ENCODE measurements around the gene TTC8.

TTC8 gene

GRCh38 chr14:88829685-88830302, 5.3 kb downstream of the TTC8 start:
- no peak overlapping the region for H3K27ac ChIP-seq (ENCODE audit: low read depth, low read length)
- H3K4me1 ChIP-seq (ENCODE audit: control insufficient read depth, insufficient read depth, low read length): peaks cover 16% of the 10 kb centered on the region
- no peaks in the 10 kb centered on the region for H3K36me3 ChIP-seq (ENCODE audit: control insufficient read depth, insufficient read depth, low read length)
- no peaks in the 10 kb centered on the region for H3K27me3 ChIP-seq (ENCODE audit: control insufficient read depth, insufficient read depth, low read length)
- H3K9ac ChIP-seq (ENCODE audit: low read length): no peak overlapping the region
- H3K4me3 ChIP-seq (ENCODE audit: low read length): no peak overlapping the region

- Histone ChIP-seq H3K27me3 (ENCODE audit: control insufficient read depth, insufficient read depth, low read length) (no peaks in the 10 kb centered on the region), H3K4me1 (ENCODE audit: control insufficient read depth, insufficient read depth, low read length) (peaks cover 20% of the 10 kb centered on the region), H3K4me3 (ENCODE audit: low read length) (no peak overlapping the region), H3K27ac (ENCODE audit: low read depth, low read length) (peak overlapping the region; percentile 21), H3K9ac (ENCODE audit: low read length) (no peak overlapping the region), H3K36me3 (ENCODE audit: control insufficient read depth, insufficient read depth, low read length) (no peaks in the 10 kb centered on the region)
Observed at GRCh38 chr14:88831284-88831683, 6.8 kb downstream of the TTC8 start.

- Histone ChIP-seq H3K36me3 (ENCODE audit: control insufficient read depth, insufficient read depth, low read length) (no peaks in the 10 kb centered on the region), H3K27me3 (ENCODE audit: control insufficient read depth, insufficient read depth, low read length) (no peaks in the 10 kb centered on the region), H3K9ac (ENCODE audit: low read length) (no peak overlapping the region), H3K4me1 (ENCODE audit: control insufficient read depth, insufficient read depth, low read length) (peaks cover 20% of the 10 kb centered on the region), H3K4me3 (ENCODE audit: low read length) (no peak overlapping the region), H3K27ac (ENCODE audit: low read depth, low read length) (peak overlapping the region; percentile 21)
Observed at GRCh38 chr14:88834883-88835431, 10.5 kb downstream of the TTC8 start.

GRCh38 chr14:88835661-88836060, 11.2 kb downstream of the TTC8 start:
- H3K4me1 ChIP-seq (ENCODE audit: control insufficient read depth, insufficient read depth, low read length): peaks cover 20% of the 10 kb centered on the region
- H3K36me3 ChIP-seq (ENCODE audit: control insufficient read depth, insufficient read depth, low read length): no peaks in the 10 kb centered on the region
- H3K27ac ChIP-seq (ENCODE audit: low read depth, low read length): no peak overlapping the region
- no peak overlapping the region for H3K9ac ChIP-seq (ENCODE audit: low read length)
- no peaks in the 10 kb centered on the region for H3K27me3 ChIP-seq (ENCODE audit: control insufficient read depth, insufficient read depth, low read length)
- no peak overlapping the region for H3K4me3 ChIP-seq (ENCODE audit: low read length)

GRCh38 chr14:88837495-88837894, 13.0 kb downstream of the TTC8 start:
- H3K4me3 ChIP-seq (ENCODE audit: low read length): no peak overlapping the region
- H3K9ac ChIP-seq (ENCODE audit: low read length): no peak overlapping the region
- no peaks in the 10 kb centered on the region for H3K27me3 ChIP-seq (ENCODE audit: control insufficient read depth, insufficient read depth, low read length)
- no peak overlapping the region for H3K27ac ChIP-seq (ENCODE audit: low read depth, low read length)
- peaks cover 20% of the 10 kb centered on the region for H3K4me1 ChIP-seq (ENCODE audit: control insufficient read depth, insufficient read depth, low read length)
- no peaks in the 10 kb centered on the region for H3K36me3 ChIP-seq (ENCODE audit: control insufficient read depth, insufficient read depth, low read length)

GRCh38 chr14:88838015-88838414, 13.6 kb downstream of the TTC8 start:
- no peak overlapping the region for H3K27ac ChIP-seq (ENCODE audit: low read depth, low read length)
- H3K4me3 ChIP-seq (ENCODE audit: low read length): no peak overlapping the region
- H3K27me3 ChIP-seq (ENCODE audit: control insufficient read depth, insufficient read depth, low read length): no peaks in the 10 kb centered on the region
- no peaks in the 10 kb centered on the region for H3K36me3 ChIP-seq (ENCODE audit: control insufficient read depth, insufficient read depth, low read length)
- no peak overlapping the region for H3K9ac ChIP-seq (ENCODE audit: low read length)
- H3K4me1 ChIP-seq (ENCODE audit: control insufficient read depth, insufficient read depth, low read length): peaks cover 20% of the 10 kb centered on the region

DNA sequence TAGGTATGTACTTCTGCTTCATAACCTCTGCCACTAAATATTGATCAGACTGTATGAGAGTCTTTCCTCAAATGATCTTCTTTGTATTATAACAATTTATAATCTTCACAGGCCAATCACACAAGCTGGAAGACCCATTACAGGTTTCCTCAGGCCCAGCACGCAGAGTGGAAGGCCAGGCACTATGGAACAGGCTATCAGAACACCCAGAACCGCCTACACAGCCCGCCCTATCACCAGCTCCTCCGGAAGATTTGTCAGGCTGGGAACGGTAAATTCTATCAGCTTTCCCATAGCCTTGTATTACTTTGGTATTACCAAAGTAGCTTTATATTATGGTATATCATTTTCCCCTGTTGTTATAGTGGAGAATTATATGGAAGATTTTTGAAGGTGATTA, 16.5 kb downstream of the TTC8 start:
- no peak overlapping the region for H3K4me3 ChIP-seq (ENCODE audit: low read length)
- no peaks in the 10 kb centered on the region for H3K36me3 ChIP-seq (ENCODE audit: control insufficient read depth, insufficient read depth, low read length)
- no peak overlapping the region for H3K9ac ChIP-seq (ENCODE audit: low read length)
- H3K4me1 ChIP-seq (ENCODE audit: control insufficient read depth, insufficient read depth, low read length): peaks cover 2% of the 10 kb centered on the region
- no peak overlapping the region for H3K27ac ChIP-seq (ENCODE audit: low read depth, low read length)
- no peaks in the 10 kb centered on the region for H3K27me3 ChIP-seq (ENCODE audit: control insufficient read depth, insufficient read depth, low read length)

GRCh38 chr14:88841741-88842140, 17.3 kb downstream of the TTC8 start:
- Histone ChIP-seq H3K36me3 (ENCODE audit: control insufficient read depth, insufficient read depth, low read length) (no peaks in the 10 kb centered on the region), H3K27ac (ENCODE audit: low read depth, low read length) (no peak overlapping the region), H3K27me3 (ENCODE audit: control insufficient read depth, insufficient read depth, low read length) (no peaks in the 10 kb centered on the region), H3K9ac (ENCODE audit: low read length) (no peak overlapping the region), H3K4me3 (ENCODE audit: low read length) (no peak overlapping the region), H3K4me1 (ENCODE audit: control insufficient read depth, insufficient read depth, low read length) (no peaks in the 10 kb centered on the region)

GRCh38 chr14:88842414-88842813, 18.0 kb downstream of the TTC8 start:
- H3K27me3 ChIP-seq (ENCODE audit: control insufficient read depth, insufficient read depth, low read length): no peaks in the 10 kb centered on the region
- no peaks in the 10 kb centered on the region for H3K36me3 ChIP-seq (ENCODE audit: control insufficient read depth, insufficient read depth, low read length)
- no peak overlapping the region for H3K27ac ChIP-seq (ENCODE audit: low read depth, low read length)
- H3K4me3 ChIP-seq (ENCODE audit: low read length): no peak overlapping the region
- H3K9ac ChIP-seq (ENCODE audit: low read length): no peak overlapping the region
- no peaks in the 10 kb centered on the region for H3K4me1 ChIP-seq (ENCODE audit: control insufficient read depth, insufficient read depth, low read length)

DNA sequence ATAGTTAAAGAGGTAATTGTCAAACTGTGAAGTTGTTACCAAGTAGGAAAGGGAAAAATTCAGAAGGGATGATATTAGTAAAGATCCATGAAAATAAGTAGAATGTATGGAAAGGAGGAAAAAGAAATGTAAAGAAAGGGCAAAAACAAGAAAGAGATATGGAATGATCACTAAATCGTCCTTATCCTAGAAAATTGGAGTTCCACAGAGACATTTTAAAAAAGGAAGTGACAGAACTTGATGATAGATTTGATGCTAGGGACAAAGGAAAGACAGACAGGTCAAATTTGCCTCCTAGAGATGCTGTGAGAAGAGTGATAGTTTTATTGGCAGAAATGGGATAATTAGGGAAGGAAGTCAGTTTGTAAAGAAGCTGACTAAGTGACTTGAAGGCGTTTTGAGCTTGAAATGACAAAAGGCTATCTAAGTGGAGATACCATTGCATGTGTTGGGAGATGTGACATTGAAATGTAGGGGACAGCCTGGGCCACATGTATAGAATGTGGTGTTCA, 20.6 kb downstream of the TTC8 start:
- Histone ChIP-seq H3K27ac (ENCODE audit: low read depth, low read length) (no peak overlapping the region), H3K27me3 (ENCODE audit: control insufficient read depth, insufficient read depth, low read length) (no peaks in the 10 kb centered on the region), H3K9ac (ENCODE audit: low read length) (no peak overlapping the region), H3K4me1 (ENCODE audit: control insufficient read depth, insufficient read depth, low read length) (no peaks in the 10 kb centered on the region), H3K36me3 (ENCODE audit: control insufficient read depth, insufficient read depth, low read length) (no peaks in the 10 kb centered on the region), H3K4me3 (ENCODE audit: low read length) (no peak overlapping the region)

DNA sequence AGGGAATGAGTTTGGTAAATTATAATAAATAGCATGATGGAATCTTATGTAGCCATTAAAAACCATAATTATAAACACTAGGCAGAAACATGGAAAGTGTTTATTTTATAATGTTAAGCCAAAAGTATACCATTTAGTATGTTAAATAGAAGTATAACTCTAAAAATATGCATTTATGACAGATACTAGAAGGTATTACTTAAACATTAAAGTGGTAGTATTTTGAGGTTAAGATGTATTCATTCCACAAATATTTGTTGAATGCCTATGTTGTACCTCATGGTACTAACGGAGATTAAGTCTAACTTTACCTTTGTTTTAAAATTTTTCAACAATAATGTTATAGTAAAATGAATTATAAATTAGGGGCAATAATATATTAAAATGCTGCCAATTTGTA, 24.1 kb downstream of the TTC8 start:
- H3K4me1 ChIP-seq (ENCODE audit: control insufficient read depth, insufficient read depth, low read length): no peaks in the 10 kb centered on the region
- no peaks in the 10 kb centered on the region for H3K36me3 ChIP-seq (ENCODE audit: control insufficient read depth, insufficient read depth, low read length)
- no peak overlapping the region for H3K27ac ChIP-seq (ENCODE audit: low read depth, low read length)
- no peak overlapping the region for H3K4me3 ChIP-seq (ENCODE audit: low read length)
- no peaks in the 10 kb centered on the region for H3K27me3 ChIP-seq (ENCODE audit: control insufficient read depth, insufficient read depth, low read length)
- no peak overlapping the region for H3K9ac ChIP-seq (ENCODE audit: low read length)

DNA sequence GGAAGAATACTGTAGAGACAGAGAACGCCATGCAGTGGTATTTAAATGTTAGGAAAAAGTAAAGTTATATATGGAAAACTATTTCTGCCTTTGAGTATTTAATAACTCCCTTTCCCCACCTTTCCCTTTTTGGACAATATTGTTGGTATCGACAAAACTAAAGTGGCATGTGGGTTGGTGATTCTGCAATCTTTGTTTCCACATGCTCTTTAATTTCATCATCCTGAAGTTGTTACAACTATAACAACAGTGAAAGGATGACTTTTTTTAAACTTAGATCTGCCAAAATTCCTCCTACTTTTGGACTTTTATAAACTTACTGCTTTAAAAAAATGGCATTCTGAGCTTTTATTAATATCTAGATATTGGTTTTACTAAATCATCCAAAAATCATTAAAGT, 25.3 kb downstream of the TTC8 start:
- no peak overlapping the region for H3K27ac ChIP-seq (ENCODE audit: low read depth, low read length)

GRCh38 chr14:88851587-88851986, 27.1 kb downstream of the TTC8 start:
- no peaks in the 10 kb centered on the region for H3K4me1 ChIP-seq (ENCODE audit: control insufficient read depth, insufficient read depth, low read length)
- H3K4me3 ChIP-seq (ENCODE audit: low read length): no peak overlapping the region
- no peak overlapping the region for H3K27ac ChIP-seq (ENCODE audit: low read depth, low read length)
- H3K27me3 ChIP-seq (ENCODE audit: control insufficient read depth, insufficient read depth, low read length): no peaks in the 10 kb centered on the region
- no peaks in the 10 kb centered on the region for H3K36me3 ChIP-seq (ENCODE audit: control insufficient read depth, insufficient read depth, low read length)
- no peak overlapping the region for H3K9ac ChIP-seq (ENCODE audit: low read length)

More for the DNA sequence above, 25.3 kb downstream of the TTC8 start:
- H3K27me3 ChIP-seq (ENCODE audit: control insufficient read depth, insufficient read depth, low read length): no peaks in the 10 kb centered on the region
- no peaks in the 10 kb centered on the region for H3K36me3 ChIP-seq (ENCODE audit: control insufficient read depth, insufficient read depth, low read length)
- no peaks in the 10 kb centered on the region for H3K4me1 ChIP-seq (ENCODE audit: control insufficient read depth, insufficient read depth, low read length)
- H3K9ac ChIP-seq (ENCODE audit: low read length): no peak overlapping the region
- no peak overlapping the region for H3K4me3 ChIP-seq (ENCODE audit: low read length)

Measured in rectal smooth muscle tissue (tissue), 1 donor.